ENCODE results near the gene VPS13D.

DNA sequence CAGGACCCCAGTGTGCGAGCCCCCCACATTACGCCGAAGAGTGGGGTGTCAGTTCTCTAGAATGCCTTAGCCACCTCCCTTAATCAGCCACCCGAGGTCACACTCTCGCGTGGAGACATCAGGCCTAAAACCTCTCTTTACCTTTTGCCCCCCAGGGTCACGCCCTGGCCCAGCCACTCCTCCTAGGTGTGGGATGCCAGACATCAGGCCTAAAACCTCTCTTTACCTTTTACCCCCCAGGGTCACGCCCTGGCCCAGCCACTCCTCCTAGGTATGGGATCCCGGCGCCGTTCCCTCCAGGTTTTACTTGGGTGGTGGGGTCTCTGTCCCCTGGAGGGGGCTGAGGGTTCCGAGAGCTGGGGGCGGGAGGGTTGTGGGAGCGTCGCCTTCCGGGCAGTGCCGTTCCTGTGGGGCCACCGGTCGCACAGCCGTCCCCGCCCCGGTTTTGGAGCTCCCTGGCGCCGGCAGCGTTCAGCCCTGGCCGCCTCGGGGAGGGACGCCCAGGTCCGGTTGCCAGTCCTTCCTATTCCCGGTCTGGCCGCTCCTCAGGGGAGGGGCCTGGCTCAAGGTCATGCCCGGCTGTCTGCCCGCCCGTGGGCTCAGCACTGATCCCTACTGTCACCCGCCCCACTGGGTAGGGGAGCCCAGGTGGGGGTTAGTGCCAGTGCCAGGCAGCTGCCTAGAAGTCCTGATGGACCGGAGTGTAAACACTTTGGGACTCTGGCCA is 882 bp downstream of the VPS13D start:
- no peak for TF ChIP-seq POLR2A (IDR thresholded peaks at IDR 0.05)
- TF ChIP-seq, protein P1, sequence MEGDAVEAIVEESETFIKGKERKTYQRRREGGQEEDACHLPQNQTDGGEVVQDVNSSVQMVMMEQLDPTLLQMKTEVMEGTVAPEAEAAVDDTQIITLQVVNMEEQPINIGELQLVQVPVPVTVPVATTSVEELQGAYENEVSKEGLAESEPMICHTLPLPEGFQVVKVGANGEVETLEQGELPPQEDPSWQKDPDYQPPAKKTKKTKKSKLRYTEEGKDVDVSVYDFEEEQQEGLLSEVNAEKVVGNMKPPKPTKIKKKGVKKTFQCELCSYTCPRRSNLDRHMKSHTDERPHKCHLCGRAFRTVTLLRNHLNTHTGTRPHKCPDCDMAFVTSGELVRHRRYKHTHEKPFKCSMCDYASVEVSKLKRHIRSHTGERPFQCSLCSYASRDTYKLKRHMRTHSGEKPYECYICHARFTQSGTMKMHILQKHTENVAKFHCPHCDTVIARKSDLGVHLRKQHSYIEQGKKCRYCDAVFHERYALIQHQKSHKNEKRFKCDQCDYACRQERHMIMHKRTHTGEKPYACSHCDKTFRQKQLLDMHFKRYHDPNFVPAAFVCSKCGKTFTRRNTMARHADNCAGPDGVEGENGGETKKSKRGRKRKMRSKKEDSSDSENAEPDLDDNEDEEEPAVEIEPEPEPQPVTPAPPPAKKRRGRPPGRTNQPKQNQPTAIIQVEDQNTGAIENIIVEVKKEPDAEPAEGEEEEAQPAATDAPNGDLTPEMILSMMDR (IDR thresholded peaks at IDR 0.05) = no peak

Measured in vagina (tissue), 2 donors.